SH-SY5Y (cell line): ENCODE results near the gene PC.

Source experiments
- GATA2 ChIP-seq: IDR thresholded peaks from 2 replicates; pipeline ENCODE4 v1.6.1; 2011; ENCODE audit warnings: mild to moderate bottlenecking, low read depth, low read length
- GATA3 ChIP-seq: IDR thresholded peaks from 2 replicates; pipeline ENCODE4 v1.6.1; 2011; ENCODE audit warnings: low read depth, mild to moderate bottlenecking, low read length, moderate library complexity

DNA sequence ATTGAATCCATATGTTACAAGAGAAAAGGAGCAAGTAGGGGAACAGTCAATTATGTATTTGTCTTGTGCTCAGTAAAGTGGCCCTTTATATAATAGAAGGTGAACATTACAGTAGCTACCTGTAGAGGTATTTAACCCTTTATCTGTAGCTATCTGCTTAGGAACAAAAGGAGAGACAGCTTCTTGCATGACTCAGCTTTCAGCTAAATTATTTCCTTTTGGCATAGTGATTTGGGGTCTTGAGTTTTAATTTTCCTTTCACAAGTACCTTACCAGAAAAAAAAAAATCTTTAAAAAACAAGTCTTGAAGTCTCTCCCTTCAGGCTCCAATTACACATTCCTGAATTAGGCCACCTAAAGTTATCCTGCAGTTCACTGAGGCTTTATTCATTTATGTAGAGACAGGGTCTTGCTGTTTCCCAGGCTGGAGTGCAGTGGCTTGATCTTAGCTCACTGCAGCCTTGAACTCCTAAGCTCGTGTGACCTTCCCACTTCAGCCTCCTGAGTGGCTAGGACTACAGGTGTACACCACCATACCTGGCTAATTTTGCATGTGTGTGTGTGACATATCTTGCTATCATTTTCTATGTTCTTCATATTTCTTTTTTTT, 147.5 kb downstream of the PC start:
- TF ChIP-seq GATA2 (no peak), GATA3 (no peak)
